ENCODE results near the gene STX12.
"Not testable (repeated sequence)": the region's sequence is repeated elsewhere in the genome, so short reads cannot be mapped to it uniquely, and the experiment has no call there.

The STX12 gene

DNA sequence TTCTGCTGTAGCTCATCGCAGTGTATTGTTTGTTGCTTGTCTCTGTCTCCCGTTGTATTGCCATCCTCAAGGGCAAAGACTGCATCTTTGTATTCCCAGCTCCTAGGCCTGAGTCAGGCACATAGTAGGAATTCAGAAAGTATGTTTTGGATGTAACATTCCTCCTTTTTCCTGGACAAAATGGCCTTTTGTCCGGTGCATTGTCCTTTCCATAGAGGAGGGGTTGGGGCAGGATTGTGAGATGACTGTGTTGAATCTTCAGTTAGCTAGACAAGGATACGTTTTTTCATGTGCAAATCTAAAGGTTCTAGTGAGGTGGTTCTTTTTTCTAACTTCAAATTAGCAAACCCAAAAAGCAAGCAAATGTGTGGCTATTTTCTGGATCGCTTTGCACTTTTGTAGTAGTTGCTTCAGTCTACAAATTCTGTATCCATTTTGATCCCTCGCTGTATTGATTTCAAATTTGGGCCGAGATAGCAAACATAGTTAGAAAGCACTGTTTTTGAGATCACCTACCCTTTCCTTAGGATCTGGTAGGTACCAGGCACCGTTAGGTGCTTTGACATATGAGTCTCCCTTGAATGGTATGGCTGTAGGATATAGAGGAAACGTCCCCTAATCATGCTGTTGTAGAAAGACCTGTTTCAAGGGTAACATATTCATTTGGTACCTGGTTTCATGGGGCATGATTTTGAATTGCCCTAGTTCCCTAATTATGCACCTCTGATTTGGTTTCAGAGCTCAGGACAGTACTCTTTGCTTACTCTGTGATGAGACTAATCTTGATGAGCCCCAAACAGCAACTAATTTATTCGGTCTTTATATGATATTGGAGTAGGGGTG is 58.8 kb downstream of the STX12 start:
- no peak for FAIRE-seq

DNA sequence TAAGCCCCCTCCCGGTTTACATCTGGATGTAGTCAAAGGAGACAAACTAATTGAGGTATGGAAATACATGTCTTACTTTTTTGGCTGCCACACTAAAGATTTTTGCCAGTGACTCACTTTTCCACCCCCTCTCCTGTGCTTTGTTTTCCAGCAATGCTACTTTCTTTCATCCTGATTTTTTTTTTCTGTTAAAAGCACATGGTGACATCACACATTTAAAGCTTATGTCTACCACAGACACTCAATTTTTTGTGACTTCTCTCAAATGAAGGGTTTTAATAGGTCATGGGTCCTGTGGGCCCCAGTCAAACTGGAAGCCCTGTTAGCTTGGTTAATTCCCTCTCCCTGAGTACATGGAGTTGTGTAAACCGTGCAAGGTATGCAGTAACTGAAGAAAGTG is 59.7 kb downstream of the STX12 start:
- no peak for FAIRE-seq

DNA sequence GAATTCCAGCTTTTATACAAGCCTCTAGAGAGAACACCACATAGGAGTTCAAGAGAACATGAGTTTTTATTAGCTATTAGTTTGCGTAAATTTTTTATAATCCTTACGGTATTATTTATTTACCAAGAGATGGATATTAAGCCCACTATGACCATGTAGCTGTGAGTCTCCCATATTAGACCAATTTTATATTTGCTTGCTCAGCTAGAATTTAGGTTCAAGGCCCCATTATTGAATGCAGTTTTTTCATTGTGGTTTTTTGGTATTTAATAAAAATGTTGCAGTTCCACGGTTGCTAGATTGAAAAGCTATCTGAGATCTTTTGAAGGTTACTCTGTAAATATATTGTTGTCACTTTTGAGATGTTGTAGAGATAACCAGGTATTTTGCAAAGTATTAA is 60.5 kb downstream of the STX12 start:
- no peak for FAIRE-seq

DNA sequence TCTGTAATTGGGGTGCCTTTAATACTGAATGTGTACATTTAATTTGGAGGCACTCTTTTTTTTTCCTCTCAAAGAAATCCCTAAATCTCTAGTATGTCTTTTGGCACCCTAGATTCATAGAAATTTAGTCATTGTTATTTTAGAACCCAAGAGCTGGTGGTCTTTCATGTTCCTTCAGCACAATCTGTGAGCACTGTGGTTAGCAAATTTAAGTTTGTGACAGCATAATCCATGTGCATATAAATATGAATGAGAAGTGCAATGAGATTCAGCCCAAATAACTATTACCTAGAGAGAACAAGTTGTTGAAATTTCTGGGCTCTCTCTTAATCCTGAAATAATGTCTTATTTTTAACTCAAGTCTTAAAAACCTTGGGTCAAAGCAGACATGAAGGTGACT is 62.0 kb downstream of the STX12 start:
- FAIRE-seq, result no peak

DNA sequence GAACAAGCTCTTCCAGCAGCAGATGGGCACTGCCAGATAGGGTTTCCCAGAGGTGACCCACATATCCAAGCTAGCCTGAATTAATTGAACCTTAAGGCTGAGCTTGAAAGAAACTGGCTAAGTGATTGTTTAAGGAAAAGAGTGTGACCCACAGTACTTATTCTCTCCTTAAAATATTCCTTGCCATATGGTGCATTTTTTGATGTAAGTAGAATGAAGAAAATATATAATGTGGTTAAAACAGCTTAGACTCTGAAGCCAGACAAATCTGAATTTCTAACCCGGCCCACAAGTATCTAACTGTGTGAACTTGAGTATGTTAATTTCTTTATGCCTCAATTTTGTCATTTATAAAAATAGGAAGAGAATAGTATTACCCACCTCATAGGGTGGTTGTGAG is 62.5 kb downstream of the STX12 start:
- no peak for FAIRE-seq

DNA sequence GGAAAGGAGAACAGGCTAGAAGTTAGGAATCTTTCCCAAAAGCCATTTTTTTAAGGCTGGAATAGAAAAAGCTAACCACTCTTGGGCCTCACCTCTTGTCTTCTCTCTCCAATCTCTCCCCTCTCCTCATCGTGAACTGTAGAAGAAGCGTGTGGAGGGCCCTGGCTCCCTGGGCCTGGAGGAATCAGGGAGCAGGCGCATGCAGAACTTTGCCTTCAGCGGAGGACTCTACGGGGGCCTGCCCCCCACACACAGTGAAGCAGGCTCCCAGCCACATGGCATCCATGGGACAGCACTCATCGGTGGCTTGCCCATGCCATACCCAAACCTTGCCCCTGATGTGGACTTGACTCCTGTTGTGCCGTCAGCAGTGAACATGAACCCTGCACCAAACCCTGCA is 76.9 kb downstream of the STX12 start:
- FAIRE-seq, result no peak

DNA sequence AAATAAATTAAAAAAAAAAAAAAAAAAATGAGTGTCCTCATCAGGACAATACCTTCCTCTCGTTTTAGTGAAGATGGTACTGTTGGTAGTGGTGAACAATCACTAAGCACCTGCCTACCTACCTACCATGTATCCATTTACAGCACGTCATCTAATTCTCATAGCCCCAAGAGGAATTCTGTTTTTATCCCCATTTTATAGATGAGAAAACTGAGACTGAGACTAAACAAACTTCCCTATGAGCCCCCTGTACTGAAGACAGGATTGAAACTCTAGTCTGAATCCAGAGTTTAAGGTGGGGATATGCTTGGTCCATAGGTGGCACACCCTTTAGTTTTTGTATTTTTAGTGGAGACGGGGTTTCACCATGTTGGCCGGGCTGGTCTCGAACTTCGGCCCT is 82.1 kb downstream of the STX12 start:
- FAIRE-seq, result no peak

DNA sequence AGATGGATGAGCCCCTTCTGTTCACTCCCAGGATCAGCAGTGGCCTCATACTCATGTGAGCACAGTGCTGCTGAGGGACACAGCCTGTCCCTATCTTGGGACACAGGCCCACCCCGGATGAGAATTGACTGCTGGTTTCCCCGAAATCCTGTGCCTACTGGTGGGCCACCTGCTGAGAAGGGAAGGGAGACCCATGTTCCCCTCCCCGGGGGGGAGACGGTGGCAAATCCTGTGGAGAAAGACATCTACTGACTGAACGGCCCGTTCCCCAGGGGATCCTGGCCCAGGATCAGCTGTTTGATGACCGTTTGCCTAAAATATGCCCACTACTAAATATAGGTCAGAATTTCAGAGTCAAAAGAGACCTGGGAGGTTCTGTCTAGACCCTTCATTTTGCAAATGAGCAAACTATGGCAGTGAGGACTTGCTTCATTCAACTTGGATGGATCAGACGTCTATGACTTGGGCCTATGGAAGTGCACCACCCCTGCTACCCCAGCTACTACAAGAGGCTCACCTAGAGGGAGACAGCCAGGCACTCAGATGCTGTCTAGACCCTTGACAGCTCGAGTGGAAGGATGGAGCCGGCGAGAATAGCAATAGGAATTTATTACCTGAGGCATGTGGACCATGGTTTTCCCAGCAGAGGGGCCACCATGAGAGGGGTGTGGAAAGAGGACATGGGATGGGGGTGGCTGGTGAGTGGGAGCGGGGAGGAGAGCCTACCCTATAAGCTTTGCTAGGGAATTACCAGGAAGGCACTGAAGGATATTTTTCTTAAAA is 83.7 kb downstream of the STX12 start:
- FAIRE-seq, result no peak

DNA sequence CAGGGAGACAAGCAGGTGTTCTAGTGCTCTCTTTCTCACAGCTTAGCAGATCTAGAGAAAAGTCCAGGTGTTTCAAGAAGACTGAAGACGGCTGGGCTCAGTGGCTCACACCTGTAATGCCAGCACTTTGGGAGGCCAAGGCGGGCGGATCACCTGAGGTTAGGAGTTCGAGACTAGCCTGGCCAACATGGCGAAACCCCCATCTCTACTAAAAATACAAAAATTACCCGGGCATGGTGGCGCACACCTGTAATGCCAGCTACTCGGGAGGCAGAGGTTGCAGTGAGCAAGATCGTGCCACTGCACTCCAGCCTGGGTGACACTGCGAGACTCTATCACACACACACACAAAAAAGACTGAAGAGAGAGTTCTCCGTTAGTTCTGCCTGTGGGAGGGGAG is 84.5 kb downstream of the STX12 start:
- not testable (repeated sequence) for FAIRE-seq

DNA sequence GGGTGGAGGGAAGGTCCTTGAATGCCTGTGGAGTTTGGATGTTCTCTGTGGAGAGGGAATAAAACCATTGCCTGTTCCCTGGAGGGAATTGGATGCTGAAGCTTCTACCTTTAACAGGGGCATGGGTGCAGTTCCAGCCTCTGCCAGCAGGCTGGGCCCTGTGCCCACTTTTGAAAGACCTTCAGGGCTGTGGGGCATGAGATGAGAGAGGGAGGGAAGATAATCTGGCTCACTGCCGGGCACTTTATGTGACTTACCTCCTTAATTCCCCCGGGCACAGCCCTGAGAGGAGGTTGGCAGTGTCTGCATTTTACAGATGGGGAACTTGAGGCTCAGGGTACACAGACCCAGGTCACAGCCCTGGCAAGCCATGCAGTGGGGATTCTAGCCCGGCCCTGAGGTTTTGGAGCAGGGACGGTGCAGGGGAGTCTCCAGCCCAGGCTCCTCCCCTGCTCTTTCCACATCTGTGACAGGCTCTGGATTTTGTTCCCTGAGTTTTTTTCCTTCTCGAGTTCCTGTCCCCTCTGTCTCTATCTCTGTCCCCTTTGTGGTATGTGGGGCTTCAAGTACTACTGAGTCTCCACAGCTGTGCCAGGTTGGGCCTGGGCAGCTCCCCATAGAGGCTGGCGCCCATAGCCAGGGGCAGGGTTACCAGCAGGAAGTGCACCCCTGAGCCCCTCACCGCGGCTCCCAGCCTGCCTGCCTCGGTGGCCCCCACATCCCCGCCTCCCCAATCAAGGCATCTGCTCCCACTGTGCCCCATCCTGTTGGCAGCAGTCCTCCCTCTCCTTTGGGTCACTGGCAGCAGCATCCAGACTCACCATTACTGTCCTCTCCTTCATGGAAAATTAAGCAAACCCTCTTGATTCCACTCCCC is 85.3 kb downstream of the STX12 start:
- no peak for FAIRE-seq

DNA sequence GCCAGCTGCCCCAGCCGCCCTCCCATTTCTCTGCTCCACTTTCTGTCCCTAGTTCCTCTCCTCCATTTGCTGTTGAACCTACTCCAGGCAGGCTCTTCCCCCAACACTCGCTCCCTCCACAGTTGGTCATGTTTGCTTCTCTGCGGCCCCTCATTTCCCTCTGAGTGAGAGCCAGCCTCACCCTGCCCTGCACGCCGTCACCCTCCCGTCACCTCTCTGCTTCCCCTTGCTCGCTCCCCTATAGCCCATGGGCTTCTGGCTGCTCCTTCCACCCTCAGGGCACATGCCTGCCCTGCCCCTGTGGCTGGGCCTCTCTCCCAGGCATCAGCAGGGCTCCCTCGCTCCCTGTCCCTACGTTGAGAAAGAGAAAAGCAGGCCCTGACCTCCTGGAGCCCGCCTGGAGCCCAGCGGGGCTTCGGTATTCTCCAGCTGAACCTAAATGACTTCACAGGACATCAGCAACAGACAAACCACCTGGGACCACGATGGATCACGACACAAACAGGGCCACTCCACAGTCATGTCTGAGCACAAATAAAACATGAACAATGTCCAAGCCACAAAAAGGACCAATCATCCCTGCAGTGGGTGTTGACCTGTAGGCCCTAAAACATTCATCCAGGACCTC is 86.0 kb downstream of the STX12 start:
- no peak for FAIRE-seq

DNA sequence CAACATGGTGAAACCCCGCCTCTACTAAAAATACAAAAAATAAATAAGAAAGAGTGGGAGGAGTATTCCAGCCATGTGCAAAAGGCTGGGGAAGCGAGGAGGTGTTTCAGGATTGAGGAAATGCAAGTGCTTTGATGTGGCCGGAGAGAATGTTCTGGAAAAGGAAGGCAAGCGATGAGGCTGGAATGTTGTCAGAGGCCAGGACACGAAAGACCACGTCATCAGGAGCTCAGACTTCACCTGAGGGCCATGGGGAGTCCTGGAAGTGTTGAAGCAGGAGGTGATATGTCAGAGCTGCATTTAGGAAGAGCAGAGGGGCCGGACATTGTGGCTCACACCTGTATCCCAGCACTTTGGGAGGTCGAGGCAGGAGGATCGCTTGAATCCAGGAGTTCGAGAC is 88.4 kb downstream of the STX12 start:
- FAIRE-seq, result no peak

DNA sequence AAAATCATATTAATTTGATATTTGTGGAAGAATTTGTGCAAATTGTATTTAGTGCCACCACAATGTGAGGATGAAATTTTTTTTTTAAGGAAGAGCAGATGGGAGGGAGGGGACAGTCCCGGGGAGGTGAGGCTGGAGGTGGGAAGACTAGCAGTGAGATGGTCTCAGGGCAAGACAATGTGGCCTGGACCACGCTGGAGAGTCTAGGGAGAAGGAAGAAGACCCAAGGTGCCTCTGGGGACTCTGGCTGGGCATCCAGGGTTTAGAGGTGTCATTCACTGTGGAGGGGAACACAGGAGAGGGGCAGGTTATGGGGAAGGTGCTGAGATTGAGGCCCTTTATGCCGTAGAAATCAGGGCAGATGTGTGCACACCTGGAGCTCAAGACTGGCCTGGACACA is 89.0 kb downstream of the STX12 start:
- FAIRE-seq, result no peak

DNA sequence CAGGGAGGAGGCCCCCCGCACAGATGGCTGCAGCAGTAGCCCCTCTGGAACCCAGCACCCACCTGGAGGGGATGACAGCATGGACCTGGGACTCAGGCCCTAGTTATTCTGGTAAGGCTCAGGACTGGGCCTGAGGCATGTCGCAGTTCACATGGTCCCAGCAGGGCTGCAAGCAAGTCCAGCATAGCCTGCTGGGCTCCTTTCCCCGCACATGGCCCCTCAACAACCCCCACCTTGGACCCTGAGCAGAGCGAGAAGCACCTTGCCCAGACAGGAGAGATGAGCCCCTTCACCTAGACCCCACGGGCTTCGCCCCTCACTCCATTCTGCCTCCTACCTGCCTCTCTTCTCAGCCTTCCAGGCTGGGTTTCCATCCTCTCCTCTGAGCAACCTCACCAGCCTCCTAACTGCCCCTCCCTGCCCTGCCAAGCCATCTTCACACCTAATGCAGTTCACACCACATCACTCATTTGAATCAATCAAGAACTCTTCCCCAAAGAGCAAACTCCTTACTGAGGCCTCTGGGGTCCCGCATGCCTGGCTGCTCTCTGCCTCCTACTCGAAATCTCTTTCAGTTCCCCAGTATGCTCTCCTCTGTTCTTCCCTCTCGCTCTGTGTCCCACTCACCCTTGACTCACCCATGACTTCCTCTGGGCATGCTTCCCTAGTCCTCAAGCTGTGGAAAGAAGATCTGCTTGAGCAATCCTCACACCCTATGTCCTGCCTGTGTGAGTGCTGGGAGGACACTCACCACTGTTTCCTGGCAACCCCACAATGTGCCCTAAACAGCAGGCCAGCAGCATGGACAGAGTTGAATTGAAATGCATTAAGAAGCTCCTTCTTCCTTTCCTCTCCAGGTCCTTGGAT is 89.9 kb downstream of the STX12 start:
- no peak for FAIRE-seq

DNA sequence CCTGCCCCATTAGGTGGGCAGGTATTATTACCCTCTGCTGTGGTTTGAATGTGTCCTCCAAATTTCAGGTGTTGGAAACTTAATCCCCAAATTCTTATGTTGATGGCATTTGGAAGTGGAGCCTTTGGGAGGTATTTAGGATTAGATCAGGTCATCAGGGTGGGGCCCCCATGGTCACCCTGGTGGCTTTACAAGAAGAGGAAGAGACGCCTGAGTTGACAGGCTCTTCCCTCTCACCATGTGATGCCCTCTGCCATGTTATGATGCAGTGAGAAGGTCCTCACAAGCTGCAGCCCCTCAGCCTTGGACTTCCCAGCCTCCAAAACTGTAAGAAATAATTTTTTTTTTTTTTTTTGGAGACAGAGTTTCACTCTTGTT is 90.5 kb downstream of the STX12 start:
- FAIRE-seq, result no peak

DNA sequence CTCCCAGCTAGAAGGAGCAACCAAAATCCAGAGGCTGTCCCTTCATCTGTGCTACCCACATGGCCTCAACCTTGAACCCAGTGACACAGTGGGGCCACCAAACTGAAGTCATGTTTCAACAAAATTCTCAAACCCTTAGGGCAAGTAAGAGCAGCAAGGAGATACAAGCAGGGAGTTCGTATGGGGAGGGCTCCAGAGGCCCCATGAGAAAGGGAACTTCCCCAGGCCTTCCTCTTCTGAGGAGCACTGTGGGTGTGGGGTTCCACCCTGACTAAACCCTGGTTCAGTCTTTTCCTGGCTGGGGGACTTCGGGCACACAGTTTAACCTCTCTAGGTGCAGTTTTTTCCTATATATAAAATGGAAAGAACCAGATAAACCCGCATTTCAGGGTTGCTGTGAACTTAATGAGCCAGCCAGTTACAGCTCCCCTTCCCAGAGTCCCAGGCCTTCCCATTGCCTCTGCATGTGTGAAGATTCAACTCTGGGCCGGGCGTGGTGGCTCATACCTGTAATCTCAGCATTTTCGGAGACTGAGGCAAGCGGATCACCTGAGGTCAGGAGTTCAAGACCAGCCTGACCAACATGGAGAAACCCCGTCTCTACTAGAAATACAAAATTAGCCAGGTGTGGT is 91.4 kb downstream of the STX12 start:
- no peak for FAIRE-seq

DNA sequence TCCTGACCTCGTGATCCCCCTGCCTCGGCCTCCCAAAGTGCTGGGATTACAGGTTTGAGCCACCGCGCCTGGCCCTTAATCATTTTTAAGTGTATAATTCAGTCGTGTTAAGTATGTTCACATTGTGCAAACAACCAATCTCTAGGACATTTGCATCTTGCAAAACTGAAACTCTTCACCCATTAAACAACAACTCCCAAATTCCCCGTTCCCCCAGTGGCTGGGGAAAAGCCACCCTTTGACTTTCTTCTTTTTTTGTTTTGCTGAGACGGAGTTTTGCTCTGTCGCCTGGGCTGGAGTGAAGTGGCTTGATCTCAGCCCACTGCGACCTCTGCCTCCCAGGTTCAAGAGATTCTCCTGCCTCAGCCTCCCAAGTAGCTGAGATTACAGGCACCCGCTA is 92.8 kb downstream of the STX12 start:
- no peak for FAIRE-seq

DNA sequence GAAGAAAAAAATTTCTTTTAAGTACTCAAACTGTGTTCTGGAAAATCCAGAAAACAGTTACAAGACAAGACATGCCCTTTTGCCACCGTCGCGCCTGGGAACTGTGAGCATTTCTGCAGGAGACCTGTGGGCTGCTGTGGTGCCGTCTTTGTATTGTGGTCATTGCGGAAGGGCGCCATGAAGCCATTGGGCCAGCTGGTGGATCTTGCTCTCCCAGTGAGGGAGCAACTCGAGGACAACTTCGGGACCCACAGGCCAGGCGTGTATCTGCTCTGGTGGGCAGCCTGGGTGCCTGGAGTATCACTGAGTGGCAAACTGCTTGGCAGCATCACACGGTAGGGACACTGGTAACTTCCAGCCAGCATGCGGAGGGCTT is 95.5 kb downstream of the STX12 start:
- FAIRE-seq, result no peak

DNA sequence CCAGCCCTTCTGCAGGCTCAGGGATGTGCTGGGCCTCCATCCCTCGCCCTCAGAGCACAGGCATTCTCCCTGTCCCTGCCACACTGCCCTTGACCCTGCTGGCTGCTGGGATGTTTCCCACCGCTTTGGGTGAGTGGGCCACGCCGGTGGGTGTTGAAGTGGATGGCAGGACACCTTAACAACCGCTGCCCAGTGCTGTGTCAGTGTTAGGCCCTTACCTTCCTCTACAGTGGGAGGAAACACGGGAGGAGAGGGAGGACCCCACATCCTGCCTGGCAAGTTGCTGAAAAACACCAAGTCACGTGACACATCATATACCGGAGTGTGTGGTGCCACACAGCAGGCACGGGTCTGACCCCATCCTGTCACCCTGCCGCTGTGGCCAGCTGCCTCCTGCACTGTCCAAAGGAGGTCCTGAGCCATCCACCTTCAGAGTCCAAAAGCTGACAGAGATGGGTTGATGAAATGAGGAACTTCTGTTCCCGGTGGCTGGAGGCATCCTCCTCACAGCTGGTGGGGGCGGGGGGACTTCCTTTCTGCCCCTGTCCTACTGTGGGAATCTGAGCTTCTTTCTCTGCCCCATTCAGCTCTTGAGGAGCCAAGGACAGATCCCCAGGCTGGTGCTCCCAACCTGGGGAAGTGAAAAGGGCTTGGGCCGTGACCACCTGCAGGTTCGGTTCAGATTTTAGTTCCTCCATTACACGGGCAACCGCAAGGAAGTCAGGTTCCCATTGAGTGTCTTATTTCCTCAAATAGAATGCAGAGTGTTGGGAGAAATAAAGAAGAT is 96.1 kb downstream of the STX12 start:
- FAIRE-seq, result no peak

DNA sequence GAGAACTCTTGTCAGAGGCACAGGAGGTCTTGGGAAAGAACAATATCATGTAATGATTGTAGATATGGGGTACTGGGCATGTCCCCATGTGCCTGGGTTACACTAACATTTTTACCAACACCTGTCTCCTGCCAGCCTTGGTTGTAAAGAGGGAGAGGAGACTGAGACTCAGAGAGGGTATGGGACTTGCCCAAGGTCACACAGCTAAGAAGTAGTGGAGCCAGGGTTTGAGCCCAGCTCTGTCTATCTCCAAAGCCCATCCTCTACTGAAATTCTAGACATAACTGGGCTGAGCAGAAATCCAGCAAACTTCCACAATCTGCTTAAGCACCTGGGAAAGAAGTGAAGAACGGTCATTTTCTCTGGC is 96.7 kb downstream of the STX12 start:
- no peak for FAIRE-seq

DNA sequence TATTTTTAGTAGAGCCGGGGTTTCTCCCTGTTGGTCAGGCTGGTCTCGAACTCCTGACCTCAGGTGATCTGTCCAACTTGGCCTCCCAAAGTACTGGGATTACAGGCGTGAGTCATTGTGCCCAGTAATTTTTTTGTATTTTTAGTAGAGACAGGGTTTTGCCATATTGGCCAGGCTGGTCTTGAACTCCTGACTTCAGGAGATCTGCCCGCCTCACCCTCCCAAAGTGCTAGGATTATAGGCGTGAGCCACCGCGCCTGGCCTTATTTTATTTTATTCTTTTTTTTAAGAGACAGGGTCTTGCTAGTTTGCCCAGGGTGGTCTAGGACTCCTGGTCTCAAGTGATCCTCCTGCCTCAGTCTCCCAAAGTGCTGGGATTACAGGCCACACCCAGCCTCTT is 98.1 kb downstream of the STX12 start:
- FAIRE-seq, result not testable (repeated sequence)

All from TTC549 (cell line).